ENCODE data around the gene PLEKHG4B. TPM values are rescaled to one million over a fixed set of nuclear protein-coding genes. Genes with fewer than 3 reads are reported as not detected.

The PLEKHG4B gene
- total RNA-seq, 2 experiments from 2014 or later, result 0.04 TPM; not detected in 1

DNA sequence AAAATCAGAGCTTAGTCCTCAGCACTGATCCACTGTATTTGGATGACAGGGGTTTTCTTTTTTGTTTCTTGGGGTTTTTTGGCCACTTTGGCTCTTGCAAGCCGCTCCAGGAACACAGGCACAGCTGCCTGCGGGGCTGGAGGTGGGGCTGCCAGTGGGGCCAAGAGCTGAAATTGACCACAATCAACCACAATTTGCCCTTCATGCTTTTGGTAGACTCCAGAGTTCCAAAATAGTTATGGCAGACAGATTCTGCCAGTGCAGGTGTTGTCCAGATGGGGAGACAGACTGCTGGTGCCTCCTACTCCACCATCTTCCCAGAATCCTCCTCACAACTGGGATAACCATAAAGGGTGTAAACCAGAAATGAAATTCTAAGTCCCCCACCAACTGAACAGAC, 36.5 kb downstream of the PLEKHG4B start:
- CTCF ChIA-PET, result no interaction called here
- POLR2A ChIA-PET, result no interaction called here

GRCh38 chr5:129148-129547, 37.2 kb downstream of the PLEKHG4B start:
- CTCF ChIA-PET, result no interaction called here

GRCh38 chr5:129820-130219, 37.9 kb downstream of the PLEKHG4B start:
- POLR2A ChIA-PET, result no interaction called here
- CTCF ChIA-PET, result no interaction called here

More at GRCh38 chr5:129148-129547, 37.2 kb downstream of the PLEKHG4B start:
- POLR2A ChIA-PET, result no interaction called here

DNA sequence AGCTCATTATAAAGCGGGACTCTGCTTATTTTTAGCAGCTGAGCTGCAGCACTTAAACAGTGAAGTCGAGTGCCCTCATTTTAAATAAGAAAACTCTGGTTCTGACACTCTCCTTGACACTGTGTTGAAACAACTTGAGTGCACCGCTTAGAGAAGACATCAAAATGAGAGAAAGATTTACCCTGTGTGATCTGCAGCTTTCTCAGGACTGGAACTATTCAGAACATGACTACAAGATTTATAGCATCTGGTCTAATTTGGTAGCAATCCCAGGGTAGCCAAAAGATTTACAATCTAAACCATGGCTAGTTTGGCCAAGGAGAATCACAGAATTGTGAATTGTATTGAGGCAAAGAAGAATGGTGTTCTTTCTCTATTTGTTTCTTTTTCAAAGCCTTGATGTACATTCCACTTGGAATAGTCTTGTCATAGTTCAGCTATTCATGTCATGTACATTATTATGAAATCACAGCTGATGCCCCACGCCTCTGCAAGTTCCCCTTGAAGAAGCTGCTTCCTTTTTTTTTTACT, 38.7 kb downstream of the PLEKHG4B start:
- ChIA-PET POLR2A (no interaction called here), CTCF (no interaction called here)

DNA sequence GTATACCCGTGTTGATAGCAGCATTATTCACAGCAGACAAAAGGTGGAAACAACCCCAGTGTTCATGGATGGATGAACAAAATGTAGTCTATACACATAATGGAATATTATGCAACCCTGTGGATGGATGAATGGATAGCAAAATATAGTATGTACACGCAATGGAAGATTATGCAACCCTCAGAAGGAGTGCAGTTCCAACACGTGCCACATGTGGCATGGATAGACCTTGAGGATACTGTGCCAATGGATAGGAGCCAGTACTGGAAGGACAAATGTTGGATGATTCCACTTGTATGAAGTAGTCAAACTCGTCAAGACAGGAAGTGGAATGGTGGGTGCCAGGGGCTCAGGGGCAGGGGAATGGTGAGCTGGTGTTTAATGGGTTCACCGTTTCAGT, 44.9 kb downstream of the PLEKHG4B start:
- CTCF ChIA-PET, result no interaction called here
- POLR2A ChIA-PET, result no interaction called here

DNA sequence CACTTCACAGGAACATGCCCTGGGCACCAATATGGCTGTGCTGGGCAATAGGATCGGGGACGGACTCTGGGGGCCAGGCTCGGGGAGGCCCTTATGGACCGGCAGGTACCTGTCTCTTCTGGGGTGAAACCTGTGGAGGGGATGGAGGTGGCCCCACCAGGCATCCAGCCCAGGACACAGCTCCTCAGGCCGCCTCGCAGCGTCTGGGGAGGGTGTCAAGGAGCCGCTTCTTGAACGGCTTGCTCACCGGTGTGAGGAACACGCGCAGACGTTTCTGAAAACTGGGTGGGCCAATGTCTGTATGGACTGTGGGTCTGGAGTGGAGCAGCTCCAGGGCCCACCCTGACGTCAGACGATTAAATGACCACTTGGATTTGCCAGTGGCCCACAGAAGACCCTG, 45.8 kb downstream of the PLEKHG4B start:
- ChIA-PET CTCF (no interaction called here), POLR2A (no interaction called here)

- ChIA-PET CTCF (no interaction called here), POLR2A (no interaction called here)
These were observed 47.0 kb downstream of the PLEKHG4B start for GRCh38 chr5:138936-139335.

- ChIA-PET CTCF (no interaction called here), POLR2A (no interaction called here)
These were observed 47.8 kb downstream of the PLEKHG4B start for GRCh38 chr5:139579-140442.

DNA sequence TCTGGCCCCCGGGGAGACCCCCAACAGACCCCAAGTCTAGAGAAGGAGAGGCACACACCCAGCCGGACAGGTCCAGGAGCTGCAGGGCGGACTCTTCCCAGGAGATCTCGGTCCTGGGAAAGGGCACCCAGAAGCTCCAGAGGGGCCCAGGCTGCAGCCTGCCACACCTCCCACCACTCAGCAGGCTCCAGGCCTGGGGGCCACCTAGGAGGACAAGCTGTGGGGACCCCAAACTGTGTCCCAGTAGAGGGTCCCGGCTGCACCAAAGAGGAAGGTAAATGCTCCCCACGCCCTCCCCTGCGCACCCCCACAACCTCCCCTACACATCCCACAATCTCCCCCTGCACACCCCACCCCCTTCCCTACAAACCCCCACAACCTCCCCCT, 48.5 kb downstream of the PLEKHG4B start:
- CTCF ChIA-PET, result no interaction called here
- POLR2A ChIA-PET, result no interaction called here

GRCh38 chr5:141211-141610, 49.2 kb downstream of the PLEKHG4B start:
- ChIA-PET CTCF (no interaction called here), POLR2A (no interaction called here)

DNA sequence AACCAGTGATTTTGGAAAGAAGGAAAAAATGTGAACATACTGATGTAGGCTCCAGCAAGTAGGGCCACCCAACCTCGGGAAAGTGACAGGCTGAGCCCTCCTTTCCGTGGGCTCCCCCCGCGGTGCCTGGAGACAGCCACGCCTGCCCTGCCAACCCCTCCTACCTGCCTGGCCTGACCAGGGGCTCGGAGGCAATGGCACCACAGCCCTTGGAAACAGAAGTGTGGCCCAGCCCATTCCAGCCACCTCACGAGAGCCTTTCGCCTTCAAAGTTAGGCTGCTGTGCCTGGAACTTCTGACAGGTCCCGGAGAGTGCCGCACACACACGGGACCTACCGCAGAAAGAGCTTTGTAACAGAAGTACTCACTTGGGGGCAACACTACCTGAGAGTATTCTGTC, 49.8 kb downstream of the PLEKHG4B start:
- ChIA-PET POLR2A (no interaction called here), CTCF (no interaction called here)

GRCh38 chr5:142246-142810, 50.4 kb downstream of the PLEKHG4B start:
- ChIA-PET POLR2A (no interaction called here), CTCF (no interaction called here)

DNA sequence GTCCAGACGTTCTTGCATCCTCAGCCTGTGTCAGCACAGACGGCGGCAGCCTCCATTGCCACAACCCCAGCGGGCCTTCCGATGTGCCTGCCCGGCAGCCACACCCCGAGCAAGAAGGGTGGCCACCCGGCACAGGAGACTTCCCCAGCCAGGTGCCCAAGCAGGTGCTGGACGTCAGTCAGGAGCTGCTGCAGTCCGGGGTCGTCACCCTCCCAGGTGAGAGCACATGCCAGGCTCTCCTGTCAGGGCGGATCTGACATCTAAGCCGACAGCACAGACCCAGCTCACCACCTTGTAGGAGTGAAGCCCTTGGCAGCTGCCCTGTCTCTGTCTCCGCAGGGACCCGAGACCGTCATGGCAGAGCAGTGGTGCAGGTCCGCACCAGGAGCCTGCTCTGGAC, 51.1 kb downstream of the PLEKHG4B start:
- POLR2A ChIA-PET, result no interaction called here
- CTCF ChIA-PET, result no interaction called here

- ChIA-PET CTCF (interaction anchor here (1.2 kb wide), 1 partner anchor 9 kb away, joined by 3 read pairs; no protein-coding TSS in a partner anchor), POLR2A (no interaction called here)
These were observed 53.0 kb downstream of the PLEKHG4B start for GRCh38 chr5:144941-145340.

DNA sequence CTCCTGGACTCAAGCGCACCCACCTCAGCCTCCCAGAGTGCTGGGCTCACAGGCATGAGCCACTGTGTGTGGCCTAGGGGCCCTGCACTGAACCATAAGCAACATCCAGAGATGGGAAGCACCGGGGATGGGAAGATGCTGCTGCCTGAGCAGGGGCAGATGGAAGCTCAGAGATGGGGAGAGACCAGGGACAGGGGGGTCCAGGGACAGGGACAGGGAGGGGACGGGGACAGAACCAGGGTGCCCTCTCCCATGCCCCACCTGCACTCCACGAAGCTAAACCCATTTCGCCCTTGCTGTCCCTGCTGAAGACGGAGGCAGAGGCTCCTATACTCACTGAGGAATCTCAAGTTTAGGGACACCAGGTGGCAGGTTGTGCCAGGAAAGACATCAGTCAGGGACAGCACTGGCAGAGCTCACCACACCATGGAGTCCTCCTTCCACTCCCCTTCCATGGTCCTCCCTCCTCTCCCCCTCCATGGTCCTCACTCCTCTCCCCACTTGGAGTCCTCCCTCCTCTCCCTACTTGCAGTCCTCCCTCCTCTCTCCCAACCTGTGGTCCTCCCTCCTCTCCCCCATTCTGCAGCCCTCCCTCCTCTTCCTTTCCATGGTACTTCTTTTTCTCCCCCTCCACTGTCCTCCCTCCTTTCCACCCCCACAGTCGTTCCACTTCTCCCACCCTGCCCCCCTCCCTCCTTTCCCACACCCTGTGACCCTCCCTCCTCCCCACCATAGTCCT, 53.8 kb downstream of the PLEKHG4B start:
- CTCF ChIA-PET, result interaction anchor here (1.2 kb wide), 1 partner anchor 9 kb away, joined by 3 read pairs; no protein-coding TSS in a partner anchor
- POLR2A ChIA-PET, result no interaction called here

GRCh38 chr5:147751-148150, 55.8 kb downstream of the PLEKHG4B start:
- ChIA-PET CTCF (no interaction called here), POLR2A (no interaction called here)

DNA sequence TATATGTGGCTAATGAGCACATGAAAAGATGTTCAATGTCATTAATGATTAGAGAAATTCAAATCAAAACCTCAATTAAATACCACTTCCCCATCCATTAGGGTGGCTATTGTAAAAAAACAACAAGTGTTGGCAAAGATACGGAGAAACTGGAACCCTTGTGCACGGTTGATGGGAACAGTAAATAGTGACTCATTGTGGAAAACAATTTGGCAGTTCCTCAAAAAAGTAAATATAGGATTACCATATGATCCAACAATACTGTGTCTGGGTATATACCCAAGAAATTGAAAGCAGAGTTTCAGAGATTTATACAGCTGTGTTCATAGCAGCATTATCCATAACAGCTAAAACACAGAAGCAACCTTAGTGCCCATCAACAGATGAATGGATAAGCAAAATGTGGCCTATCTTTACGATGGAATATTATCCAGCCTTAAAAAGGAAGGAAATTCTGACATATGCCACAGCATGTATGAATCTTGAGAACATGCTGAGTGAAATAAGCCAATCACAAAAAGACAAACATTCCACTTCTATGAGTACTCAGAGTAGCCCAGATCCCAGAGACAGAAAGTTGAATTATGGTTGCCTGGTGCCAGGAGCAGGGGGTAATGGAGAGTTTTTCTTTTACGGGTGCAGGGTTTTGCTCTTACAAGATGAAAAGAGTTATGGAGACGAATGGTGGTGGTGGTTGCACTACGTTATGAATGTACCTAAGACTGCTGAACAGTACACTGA, 57.9 kb downstream of the PLEKHG4B start:
- ChIA-PET CTCF (no interaction called here), POLR2A (no interaction called here)

DNA sequence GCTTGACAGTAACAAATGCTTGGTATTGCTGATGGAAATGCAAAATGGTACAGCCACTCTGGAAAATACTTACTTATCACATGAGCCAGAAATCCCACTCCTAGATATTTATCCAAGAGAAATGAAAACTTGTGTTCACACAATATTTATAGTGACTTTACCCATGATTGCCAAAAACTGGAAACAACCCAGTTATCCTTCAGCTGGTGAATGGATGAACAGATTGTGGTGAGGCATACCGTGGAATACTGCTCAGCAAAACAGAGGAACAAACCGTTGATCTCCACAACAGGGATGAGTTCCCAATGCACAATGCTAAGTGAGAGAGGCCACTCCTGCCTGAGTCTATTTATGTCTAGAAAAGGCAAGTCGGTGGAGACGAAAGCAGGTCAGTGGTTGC, 58.8 kb downstream of the PLEKHG4B start:
- ChIA-PET POLR2A (no interaction called here), CTCF (no interaction called here)

- ChIA-PET POLR2A (no interaction called here), CTCF (interaction anchor here (0.7 kb wide), 1 partner anchor 16 kb away, joined by 3 read pairs; no protein-coding TSS in a partner anchor)
These were observed 60.1 kb downstream of the PLEKHG4B start for GRCh38 chr5:152077-152476.

DNA sequence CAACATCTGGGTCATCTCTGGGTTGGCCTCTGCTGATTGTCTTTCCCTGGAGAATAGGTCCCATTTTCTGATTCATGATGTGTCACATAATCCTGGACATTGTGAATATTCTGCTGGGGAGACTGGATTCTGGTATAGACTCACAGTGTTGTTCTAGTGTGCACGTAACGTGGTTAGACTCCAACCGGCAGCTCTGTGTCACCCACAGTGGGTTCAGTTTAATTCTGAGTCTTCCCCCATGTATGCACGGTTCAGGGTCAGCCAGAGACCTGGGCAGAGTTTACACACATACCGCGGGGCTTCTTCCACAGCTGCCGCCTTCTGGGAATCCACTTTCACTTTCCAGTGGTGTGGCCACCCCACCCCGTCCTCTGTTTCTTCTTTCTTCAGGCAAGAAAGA, 61.3 kb downstream of the PLEKHG4B start:
- CTCF ChIA-PET, result no interaction called here
- POLR2A ChIA-PET, result no interaction called here
